Measurements from ENCODE around the gene ST6GALNAC5. TPM values are rescaled to one million over a fixed set of nuclear protein-coding genes. Genes with fewer than 3 reads are reported as not detected.

ST6GALNAC5 gene
- total and polyA plus RNA-seq, 2 of the 13 experiments (the other 11 are each of a cell fraction or from before 2014, with no cell fraction given) = not detected

- no peak for TF ChIP-seq CENPBD1 (CRISPR knock-in tag; IDR thresholded peaks at IDR 0.05; ENCODE audit: borderline replicate concordance, low read depth)
- no peak for TF ChIP-seq ZNF850 (CRISPR knock-in tag; conservative IDR thresholded peaks at IDR 0.05)
- TF ChIP-seq RELA (CRISPR knock-in tag; IDR thresholded peaks at IDR 0.05) = no peak
- no peak for TF ChIP-seq ZNF160 (CRISPR knock-in tag; IDR thresholded peaks at IDR 0.05)
- TF ChIP-seq RCOR2 (CRISPR knock-in tag; IDR thresholded peaks at IDR 0.05) = no peak
Observed at GRCh38 chr1:77030401-77031105, 163.3 kb downstream of the ST6GALNAC5 start (continued).

- no peak for TF ChIP-seq FOSL2 (CRISPR knock-in tag; IDR thresholded peaks at IDR 0.05)
- 0 out of 2 replicates have a peak, but pooled peaks have one; percentile 25 for TF ChIP-seq TCF7 (IDR thresholded peaks at IDR 0.05; ENCODE audit: low read depth)
- BruUV-seq (replicated peaks) = no TSS peak
- Histone ChIP-seq H3K36me3 (replicated peaks in 1 of 2; ENCODE audit: control insufficient read depth in 1 of 2, insufficient read depth in 2 of 2, low read length in 2 of 2) (no peaks in the 10 kb centered on the region), H3K9ac (ENCODE audit: insufficient read depth, low read depth, low read length) (no peak overlapping the region), H3K79me2 (ENCODE audit: insufficient read depth, low read length) (no peaks in the 10 kb centered on the region), H3K4me3 (replicated peaks in 1 of 3; ENCODE audit: insufficient read depth in 1 of 3, low read depth in 2 of 3, low read length in 3 of 3) (no peak overlapping the region), H2AFZ (ENCODE audit: low read length) (no peak overlapping the region), H3K27me3 (ENCODE audit: control insufficient read depth in 1 of 2, insufficient read depth in 2 of 2, low read length in 2 of 2) (no peaks in the 10 kb centered on the region), H3K4me2 (ENCODE audit: low read depth, low read length) (no peak overlapping the region), H3K27ac (ENCODE audit: extremely low read length, insufficient read depth, low read length) (no peak overlapping the region), H3K4me1 (ENCODE audit: insufficient read depth, low read length) (no peaks in the 10 kb centered on the region), H4K20me1 (ENCODE audit: insufficient read depth, low read length) (no peaks in the 10 kb centered on the region), H3K9me3 (ENCODE audit: low read length) (no peaks in the 10 kb centered on the region)
- FAIRE-seq = no peak
- CTCF ChIA-PET (ENCODE audit: low intra/inter-chr PET ratio, low total read pairs) = no interaction called here
- DNase-seq (ENCODE audit: low spot score) = no peak
- POLR2A ChIA-PET = no interaction called here
- intact Hi-C loops (cut with micrococcal nuclease; ENCODE audit: unreplicated experiment) = no loop called here
- WGBS (ENCODE audit: low lambda C conversion rate) = 2% methylated on average over 3 of the region's 3 CpGs
- in situ Hi-C loops (cut with HindIII; ENCODE audit: extremely low pct_ligation_motif_present, low pct_unique_long_range_greater_than_20kb) = no loop called here
- no peak; the same call in 2 of the 3 replicates for ATAC-seq
Observed at GRCh38 chr1:77031106-77031662, 163.9 kb downstream of the ST6GALNAC5 start.

All from HepG2 (cell line).